AG08396 (cell line): ENCODE measurements around the gene GNAI2.
"Not testable (repeated sequence)": the region's sequence is repeated elsewhere in the genome, so short reads cannot be mapped to it uniquely, and the experiment has no call there.

Experiments
- DNase-seq: peaks from one replicate; pipeline ENCODE4 v3.0.0; 2012; ENCODE audit warnings: low spot score, mixed read lengths

GNAI2 gene

DNA sequence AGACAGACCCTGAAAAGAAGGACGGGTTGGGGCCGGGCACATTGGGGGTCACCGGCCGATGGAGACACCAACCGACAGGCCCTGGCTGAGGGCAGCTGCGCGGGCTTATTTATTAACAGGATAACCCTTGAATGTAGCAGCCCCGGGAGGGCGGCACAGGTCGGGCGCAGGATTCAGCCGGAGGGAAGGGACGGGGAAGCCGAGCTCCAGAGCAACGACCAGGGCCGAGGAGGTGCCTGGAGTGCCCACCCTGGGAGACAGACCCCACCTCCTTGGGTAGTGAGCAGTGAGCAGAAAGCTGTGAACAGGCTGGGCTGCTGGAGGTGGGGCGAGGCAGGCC lies 40.7 kb downstream of the GNAI2 start:
- DNase-seq, result no peak

DNA sequence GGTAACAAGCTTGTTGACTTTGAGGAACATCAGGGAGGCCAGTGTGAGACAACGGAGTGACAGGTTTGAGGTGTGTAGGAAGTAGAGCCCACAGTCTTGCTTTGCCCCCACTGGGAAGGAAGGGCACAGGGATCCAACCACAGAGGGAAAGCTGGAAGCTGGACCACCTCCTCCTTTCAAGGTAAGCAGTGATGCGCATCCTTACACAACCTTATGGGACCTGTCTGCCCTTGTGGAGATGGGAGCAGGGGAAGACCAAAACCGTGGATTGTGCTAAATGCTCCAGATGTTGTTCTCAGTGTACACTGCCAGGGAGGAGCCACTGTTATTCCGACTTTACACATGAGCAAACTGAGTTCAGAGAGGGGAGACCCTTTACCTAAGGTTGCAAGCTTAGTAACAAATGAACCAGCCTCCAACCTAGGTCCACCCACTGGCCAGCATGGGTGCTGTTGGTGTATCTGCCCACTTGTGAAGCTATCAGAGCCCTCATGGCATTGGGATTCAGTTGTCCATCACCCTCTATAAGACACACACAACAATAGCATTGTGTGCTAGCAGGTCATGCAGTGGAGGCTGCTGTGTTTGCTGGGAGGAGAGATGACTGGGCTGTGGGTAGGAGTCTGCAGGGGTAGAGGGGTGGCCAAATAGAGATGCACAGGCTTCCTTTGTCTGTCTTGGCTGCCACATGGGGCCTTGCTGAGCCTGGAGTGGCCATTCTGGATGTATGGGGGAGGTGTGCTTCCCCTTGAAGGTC lies 42.3 kb downstream of the GNAI2 start:
- DNase-seq, result no peak

DNA sequence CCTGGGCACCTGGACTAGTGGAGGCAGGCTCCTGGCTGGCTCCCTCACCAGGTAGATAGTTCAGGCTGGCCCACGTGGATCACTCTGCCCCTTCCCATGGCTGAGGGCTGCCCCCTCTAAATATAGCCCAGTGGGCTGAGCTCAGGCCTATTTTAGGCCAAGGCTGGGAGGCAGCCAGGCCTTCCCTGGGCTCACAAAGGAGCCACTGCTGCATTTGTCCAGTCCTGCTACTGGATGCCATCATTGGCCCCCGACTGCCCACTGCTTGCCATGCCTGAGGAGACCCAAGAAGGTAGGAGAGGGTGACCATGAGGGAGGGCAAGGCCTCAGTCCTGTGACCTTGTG lies 42.8 kb downstream of the GNAI2 start, which contains the start of gene LSMEM2:
Gene LSMEM2, plus strand, starts transcription at position 208 of the 345 bp plus-strand sequence. Its CDS starts 27 bp downstream, at position 235.
- DNase-seq, result no peak

DNA sequence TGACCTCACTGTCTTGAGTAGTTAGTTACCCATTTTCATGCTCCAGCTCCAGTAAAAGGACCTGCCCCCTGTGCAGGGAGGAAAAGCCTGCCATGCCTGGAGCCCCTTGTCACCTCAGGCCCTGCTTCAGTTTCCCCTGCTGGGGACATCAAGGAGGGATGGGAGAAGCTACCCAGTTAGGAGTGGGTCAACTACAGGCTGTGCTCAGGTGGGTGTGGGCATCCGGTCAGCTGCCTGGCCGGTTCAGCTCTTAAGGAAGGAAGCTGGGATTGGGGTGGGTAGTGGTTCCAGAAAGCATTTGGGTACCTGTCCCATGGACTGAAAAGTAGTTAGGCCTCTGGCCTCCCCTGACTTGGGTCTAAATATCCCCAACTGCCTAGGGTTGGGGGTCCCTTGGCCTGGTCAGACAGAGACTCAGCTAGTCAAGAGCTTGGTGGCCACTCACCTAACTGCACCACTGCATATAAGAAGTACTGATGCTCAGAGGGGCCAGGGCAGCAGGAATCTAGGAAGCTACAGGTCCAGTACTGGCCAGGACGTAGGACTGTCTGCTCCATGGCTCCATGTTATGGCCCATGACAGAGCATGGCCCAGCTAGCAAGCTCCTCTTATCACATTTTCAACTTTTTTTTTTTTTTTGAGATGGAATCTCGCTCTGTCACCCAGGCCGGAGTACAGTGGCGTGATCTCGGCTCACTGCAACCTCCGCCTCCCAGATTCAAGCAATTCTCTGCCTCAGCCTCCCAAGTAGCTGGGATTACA lies 43.4 kb downstream of the GNAI2 start:
- no peak for DNase-seq

DNA sequence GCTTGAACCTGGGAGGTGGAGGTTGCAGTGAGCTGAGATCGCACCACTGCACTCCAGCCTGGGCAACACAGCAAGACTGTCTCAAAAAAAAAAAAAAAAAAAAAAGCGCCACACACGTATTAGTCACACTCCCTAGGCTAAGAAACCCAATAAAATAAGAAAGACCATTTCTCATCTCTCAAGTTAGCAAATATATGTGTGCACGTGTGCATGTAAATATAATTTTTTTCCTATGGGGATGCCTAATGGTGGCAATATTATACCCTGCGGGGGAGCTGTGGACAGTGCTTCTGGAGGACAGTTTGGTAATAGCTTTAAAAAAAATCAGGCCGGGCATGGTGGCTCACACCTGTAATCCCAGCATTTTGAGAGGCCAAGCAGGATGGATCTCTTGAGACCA lies 48.1 kb downstream of the GNAI2 start:
- DNase-seq, result not testable (repeated sequence)

DNA sequence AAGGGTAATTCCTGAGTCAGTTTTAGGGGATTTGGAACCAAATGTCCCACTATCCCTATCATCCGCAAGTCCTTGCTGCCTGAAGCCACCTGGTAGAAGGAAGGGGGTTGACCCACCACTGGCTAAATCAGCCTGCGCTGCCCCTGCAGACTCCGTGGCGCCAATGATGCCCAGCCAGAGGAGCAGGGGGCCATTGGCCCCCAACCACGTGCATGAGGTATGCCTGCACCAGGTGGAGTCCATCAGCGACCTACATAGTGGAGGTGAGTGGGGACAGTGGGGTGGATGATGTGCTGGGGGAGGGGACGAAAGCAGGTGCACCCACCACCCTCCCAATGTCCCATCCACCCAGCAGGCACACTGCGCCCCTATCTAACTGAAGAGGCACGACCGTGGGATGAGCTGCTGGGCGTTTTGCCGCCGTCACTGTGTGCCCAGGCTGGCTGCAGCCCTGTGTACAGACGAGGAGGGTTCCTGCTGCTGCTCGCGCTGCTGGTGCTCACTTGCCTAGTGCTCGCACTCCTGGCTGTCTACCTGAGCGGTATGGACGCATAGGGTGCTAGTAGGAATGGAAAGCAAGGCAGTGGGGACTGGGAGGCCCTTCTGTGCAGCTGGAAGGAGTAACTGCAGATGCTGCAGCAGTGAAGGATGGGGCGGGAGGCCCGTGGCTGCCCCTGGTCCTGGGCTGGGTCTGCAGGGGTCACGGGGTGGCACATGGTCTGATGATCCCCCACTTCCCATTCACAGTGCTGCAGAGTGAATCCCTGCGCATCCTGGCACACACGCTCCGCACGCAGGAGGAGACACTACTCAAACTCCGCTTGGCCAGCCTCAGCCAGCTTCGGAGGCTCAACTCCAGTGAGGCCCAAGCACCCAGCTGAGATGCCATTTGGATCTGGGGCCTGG lies 50.6 kb downstream of the GNAI2 start:
- DNase-seq, result no peak

DNA sequence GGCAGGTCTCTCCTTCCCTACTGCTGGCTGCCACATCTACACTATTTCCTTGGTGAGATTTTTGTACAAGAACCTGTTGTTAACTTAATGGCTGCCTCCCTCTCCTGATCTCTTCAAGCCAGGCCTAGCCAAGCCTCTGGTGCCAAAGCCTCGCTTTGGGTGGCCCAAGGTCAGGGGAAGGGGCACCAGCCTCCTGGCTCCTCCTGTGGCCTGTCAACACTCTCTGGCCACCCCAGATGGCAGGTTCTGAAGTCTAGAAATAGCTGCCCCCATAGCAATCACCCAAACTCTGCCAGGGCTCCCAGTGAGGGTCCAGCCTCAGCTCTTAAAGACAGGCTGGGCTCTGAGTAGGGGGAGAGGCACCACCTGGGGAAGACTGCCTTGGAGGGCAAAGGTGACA lies 51.3 kb downstream of the GNAI2 start:
- DNase-seq, result no peak

DNA sequence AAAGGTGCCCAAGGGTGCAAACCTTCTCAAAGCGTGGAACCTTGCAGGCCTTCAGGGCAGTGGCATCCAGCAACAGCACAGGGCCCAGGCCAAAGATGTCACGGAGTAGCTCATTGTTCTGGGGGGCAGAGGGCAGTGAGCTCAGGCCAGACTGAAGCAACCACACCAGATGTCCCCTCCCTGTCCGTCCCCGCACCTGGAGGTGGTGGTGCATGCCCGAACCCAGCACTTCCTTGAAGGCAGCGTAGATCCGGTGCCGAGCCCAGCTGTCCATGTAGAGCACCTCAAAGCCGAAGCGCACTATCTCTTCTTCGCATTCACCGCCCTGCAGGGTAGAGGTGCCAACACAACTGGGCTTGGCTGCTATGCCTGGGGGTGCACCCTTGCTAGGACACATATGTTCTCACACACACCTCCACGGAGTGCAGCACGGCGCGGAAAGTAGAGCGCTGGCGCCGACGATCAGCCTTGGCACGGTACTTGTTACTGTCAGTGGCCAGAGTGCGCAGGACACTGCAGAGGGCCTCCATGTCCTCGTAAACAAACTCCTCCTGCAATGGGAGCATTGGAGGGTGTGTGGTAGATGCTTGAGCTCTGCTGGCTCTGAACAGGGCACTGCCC lies 52.5 kb downstream of the GNAI2 start:
- DNase-seq, result no peak

DNA sequence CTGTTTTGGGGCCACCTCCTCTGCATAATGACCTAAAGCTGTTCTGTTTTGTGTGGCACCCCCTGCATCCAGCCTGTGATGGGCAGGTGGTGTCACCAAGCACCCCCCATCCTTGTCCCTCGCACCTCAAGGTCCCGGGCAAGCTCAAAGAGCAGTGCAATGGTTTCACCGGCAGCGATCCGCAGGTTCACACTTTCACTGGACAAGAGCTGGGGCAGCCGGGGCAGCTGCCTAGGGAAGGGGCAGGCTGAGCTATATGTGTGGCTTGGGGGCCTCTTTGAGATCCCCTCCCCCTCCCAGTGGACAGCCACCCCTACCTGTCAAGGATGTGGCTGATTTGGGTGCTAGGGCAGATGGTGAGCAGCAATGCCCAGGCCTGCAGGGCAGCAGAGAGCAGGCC lies 53.1 kb downstream of the GNAI2 start:
- DNase-seq, result no peak

DNA sequence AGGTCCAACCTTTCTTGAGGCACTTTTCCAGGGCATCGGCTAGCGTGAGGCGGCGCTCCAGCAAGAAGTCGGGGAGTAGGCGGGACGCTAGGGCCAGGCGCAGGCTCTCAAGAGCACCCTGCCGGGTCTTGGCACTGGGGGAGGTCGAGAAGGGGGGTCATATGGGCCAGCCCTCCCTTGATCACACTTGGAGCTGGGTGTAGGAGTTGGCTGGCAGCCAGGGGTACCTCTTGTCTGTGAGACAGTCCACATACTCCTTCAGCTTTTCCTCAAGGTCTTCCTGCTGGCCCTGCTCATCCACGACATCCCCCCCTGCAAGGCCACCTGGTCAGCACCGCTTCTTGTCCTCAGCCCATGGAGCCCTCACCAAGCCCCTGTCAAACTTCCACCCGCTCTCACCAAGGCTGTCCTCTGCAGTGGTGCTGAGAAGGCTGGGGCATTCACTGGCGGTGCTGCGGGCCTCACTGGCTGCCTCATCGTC lies 54.2 kb downstream of the GNAI2 start:
- no peak for DNase-seq

DNA sequence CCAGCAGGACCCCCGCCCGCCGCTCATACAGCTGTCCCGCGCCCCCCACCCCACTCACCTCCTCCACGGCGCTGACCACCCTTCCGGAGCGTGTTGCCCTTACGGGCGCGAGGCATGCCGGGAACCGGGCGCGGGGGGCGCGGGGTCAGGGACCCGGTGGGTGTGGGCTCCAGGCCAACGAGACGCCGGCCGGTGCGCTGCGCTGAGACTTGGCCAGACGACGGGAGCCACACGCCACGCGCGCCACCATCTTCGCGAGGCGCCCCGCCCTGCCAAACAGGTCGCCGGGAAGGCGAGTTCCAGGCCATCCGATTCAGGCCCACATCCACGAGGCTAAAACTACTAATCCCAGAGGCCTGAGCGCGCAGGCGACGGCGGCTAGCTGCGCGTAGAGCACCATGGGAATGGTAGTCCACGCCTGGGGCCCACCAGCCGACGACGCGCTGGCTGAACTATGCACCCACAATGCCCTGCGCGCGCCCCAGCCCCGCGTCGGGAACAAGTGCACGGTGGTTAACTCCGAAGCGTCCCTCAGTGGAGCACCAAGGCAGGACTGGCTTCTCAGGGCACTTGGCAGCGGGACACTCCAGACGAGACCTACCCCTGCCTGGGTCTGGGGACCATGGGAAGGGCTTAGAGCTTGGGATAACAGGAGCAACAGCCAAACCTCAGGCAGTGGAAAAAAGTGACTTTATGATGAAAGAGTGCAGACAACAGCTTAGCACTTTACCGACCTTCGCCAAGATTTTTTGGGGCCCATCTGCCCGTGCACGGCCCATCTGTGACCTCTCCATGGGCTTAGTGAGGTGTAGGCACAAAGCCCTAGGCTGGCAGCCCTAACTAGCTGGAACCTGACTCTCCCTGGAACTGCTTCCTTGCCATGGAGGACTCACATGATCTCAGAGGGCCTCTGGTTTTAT lies 56.4 kb downstream of the GNAI2 start, which contains the start of gene IFRD2:
Gene IFRD2, minus strand, starts transcription at position 271 of the 920 bp plus-strand sequence. Its CDS starts 155 bp downstream, at position 116.
- peak; percentile 97 for DNase-seq

DNA sequence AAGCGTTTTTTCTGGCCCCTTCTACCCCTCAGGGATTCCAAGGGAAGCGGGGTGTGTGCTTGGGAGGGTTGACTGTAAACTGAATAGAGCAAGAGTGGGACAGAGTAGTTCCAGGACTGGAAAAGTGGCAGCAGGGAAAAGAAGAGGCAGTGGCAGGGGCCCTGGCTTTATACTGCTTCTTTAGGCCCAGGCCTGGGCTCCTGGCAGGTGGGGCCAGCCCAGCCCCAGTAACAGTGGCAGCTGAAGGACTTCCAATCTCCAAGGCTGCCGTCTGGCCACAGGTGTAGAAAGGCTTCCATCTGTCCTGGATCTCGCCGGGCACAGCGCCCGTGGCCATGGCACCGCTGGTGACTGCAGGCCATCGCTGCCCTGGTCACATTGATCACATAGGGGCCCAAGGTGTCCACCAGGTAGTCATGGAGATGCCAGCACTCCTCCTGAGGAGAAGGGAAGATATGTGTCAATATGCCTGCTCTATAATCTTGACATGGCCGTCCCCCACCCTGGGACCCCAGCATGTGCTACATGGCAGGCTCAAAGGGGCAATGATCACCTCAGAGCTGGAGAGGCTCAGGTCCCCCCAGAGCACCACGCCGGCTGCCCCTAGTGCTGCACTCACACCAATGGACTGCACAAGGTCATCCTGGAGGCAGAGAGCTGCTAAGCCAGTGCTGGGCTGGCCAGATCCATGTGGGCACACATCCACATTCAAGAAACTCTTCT lies 57.2 kb downstream of the GNAI2 start:
- no peak for DNase-seq

DNA sequence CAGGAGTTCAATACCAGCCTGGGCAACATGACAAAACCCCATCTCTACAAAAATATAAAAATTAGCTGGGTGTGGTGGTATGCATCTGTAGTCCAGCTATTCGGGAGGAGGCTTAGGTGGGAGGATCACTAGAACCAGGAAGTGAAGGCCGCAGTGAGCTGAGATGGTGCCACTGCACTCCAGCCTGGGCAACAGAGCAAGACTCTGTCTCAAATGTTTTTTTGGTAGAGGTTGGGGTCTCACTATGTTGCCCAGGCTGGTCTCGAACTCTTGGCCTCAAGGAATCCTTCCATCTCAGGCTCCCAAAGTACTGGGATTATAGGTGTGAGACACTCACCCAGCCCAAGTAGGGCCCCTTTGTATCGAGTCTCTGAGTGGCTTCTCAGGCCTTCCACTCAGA lies 58.1 kb downstream of the GNAI2 start:
- no peak for DNase-seq

DNA sequence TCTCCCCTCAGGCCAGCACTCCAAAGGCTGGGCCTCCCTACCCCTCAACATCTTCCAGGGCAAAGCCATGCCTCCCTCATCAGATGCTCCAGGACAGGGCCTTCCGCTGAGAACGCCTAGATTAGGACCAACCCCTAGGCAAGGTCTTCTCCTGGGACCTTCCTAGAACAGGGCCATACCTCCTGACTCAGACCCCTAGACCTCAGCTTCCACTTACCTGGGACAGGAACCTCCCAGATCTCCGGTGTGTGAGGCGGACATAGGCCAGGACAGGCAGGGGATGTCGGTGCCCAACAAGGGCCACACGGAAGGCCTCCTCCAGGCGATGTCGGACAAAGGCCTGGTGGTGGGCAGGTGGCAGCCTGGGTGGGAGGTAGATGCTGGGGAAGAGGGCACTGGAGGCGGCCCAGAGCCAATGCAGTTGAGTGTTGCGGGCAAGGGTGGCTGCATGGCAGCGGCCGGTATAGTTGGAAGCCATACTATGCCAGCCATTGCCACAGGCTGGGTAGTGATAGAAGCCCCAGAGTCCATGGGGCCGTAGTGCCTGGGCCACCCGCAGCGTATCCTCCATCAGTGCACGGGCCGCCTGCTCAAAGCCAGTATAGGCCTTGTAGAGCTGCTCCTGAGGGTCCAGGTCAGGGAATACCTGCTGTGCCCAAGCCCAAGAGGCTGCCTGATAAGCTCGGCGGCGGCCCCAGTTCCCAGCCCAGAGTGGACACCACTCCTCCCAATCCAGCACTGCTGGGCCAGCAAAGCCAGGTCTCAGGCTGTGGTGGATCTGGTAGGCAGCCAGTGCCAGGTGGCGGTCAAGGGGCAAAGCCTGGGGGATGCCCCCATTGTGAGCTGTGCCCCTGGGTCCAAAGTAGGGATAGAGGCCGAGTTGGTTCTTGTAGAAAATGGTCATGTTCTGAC lies 58.7 kb downstream of the GNAI2 start:
- DNase-seq, result no peak

DNA sequence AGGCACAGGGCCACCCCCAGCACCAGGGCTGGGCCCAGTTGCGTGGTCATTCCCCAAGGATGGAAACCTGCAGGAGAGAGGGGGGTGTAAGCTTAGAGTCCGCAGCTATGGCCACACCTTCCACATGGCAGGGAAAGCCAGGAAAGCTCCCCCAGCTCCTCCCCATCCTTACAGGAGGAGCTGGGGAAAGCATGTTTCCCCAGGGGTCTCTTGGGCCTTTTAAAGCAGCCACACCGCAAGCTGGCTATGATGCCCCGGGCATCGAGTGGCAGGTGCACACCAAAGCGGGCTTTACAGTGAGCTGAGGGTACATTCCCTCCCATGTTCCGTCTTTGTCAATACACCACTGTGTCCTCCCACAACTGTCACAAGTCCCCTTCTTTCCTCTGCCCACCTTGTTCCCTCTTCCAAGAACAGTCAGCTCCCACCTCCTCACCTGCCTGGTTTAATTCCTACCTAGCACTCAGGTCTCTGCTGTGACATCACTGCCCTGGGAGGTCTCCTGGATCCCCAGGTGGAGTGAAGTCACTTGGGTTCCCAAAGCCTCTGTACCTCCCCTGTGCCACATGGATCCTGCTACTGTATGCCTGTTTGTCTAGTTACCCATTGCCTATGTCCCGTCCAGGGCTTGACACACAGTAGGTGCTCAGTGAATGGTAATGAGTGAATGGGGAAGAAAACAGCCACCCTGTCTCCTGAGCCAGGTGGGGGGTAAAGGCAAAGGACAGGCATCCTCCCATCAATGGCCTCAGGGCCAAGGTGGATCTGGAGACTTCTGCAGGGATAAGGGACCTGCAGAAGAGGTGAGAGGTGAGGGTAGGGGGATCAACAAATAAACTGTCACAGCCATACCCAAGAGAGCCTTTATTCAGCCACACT lies 59.8 kb downstream of the GNAI2 start:
- no peak for DNase-seq

DNA sequence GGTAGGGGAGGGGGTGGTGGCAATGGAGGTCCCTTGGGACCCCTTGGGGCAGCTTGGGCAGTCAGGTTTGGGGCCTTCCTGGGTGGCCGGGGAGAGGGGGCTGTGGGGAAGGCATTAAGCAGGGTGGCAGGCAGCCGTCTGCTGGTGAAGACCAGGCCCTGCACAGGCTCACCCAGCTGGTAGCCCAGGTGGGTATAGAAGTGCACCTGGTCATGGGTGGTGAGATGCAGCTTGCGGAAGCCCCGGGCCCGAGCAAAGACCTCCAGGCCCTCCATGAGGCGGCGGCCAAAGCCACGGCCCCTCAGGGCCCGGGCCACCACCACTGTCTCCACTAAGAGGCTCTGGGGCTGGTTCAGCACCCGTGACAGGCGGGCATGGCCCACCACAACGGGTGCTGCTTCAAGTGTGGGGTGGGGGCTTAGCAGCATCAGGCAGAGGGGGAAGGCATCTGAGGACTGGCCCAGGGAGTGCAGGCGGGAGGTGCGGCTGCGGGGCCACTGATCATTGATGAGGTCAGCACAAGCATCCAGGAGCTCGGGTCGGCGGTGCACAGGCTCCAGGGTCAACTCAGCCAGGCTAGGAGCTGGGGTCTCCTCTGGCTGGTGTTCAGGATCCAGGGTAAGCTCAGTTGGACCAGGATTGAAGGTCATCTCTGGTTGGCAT lies 60.8 kb downstream of the GNAI2 start:
- no peak for DNase-seq

DNA sequence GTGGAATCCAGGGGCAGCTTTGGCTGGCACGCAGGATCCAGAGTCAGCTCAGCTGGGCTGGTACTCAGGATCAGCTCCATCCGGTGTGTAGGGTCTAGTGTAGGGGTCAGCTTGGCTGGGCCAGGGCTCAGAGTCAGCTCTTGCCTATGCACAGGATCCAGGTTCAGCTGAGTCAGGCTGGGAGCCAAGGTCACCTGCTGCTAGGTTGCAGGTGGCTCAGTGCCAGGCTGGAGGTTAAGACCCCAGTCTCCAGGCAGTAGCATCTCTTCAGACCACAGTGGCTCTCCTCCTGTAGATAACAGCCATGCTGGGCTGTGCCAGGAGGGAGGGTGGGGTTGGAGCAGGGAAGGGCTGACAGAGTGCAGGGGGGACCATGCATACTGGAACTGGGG lies 61.4 kb downstream of the GNAI2 start:
- no peak for DNase-seq
